HG02588 (cell line): Measurements from ENCODE around the gene DGKZ.

ENCODE experiments used
- ATAC-seq: cut with Tn5 transposase; IDR thresholded peaks from one replicate; pipeline ENCODE4 v1.9.1; 2021; ENCODE audit warnings: mild to moderate bottlenecking, moderate library complexity; ENCODE audit not compliant: unreplicated experiment

The DGKZ gene

GRCh38 chr11:46391186-46391577, 43.9 kb downstream of the DGKZ start:
- ATAC-seq, result no peak

- ATAC-seq, result peak; percentile 11
These were observed 44.5 kb downstream of the DGKZ start, which contains the start of gene CHRM4 for GRCh38 chr11:46391578-46392420. TSS of gene CHRM4 (minus strand) at chr11:46391776. CDS start at chr11:46386557, 5,219 bp downstream.

GRCh38 chr11:46392421-46393230, 45.4 kb downstream of the DGKZ start:
- ATAC-seq, result peak; percentile 61

- ATAC-seq, result no peak
These were observed 46.0 kb downstream of the DGKZ start for GRCh38 chr11:46393231-46393616.

GRCh38 chr11:46393759-46394158, 46.5 kb downstream of the DGKZ start:
- ATAC-seq, result no peak

GRCh38 chr11:46397526-46397925, 50.3 kb downstream of the DGKZ start:
- ATAC-seq, result no peak

- no peak for ATAC-seq
These were observed 56.0 kb downstream of the DGKZ start for GRCh38 chr11:46402957-46403902.

GRCh38 chr11:46404476-46405017, 57.3 kb downstream of the DGKZ start:
- no peak for ATAC-seq

- no peak for ATAC-seq
These were observed 60.4 kb downstream of the DGKZ start for GRCh38 chr11:46407635-46408034.

GRCh38 chr11:46408407-46408986, 61.2 kb downstream of the DGKZ start:
- no peak for ATAC-seq

GRCh38 chr11:46410021-46410420, 62.8 kb downstream of the DGKZ start:
- no peak for ATAC-seq

- no peak for ATAC-seq
These were observed 66.7 kb downstream of the DGKZ start for GRCh38 chr11:46413760-46414465.

GRCh38 chr11:46414466-46414796, 67.2 kb downstream of the DGKZ start:
- ATAC-seq, result no peak

- ATAC-seq, result no peak
These were observed 67.6 kb downstream of the DGKZ start for GRCh38 chr11:46414879-46415278.

- no peak for ATAC-seq
These were observed 70.4 kb downstream of the DGKZ start for GRCh38 chr11:46417711-46418110.

GRCh38 chr11:46418751-46419150, 71.5 kb downstream of the DGKZ start:
- no peak for ATAC-seq

- ATAC-seq, result no peak
These were observed 73.2 kb downstream of the DGKZ start for GRCh38 chr11:46420513-46420912.

- ATAC-seq, result no peak
These were observed 74.1 kb downstream of the DGKZ start for GRCh38 chr11:46421257-46421880.

- ATAC-seq, result no peak
These were observed 75.3 kb downstream of the DGKZ start for GRCh38 chr11:46422588-46422987.
